ENCODE data around the gene ASS1. TPM values are rescaled to one million over a fixed set of nuclear protein-coding genes. Genes with fewer than 3 reads are reported as not detected.
A peak's percentile ranks its signal among the peaks of the same experiment; 100 is the strongest.

Gene ASS1
- polyA plus RNA-seq, 4 donors: 295 to 962 (median 408) TPM

DNA sequence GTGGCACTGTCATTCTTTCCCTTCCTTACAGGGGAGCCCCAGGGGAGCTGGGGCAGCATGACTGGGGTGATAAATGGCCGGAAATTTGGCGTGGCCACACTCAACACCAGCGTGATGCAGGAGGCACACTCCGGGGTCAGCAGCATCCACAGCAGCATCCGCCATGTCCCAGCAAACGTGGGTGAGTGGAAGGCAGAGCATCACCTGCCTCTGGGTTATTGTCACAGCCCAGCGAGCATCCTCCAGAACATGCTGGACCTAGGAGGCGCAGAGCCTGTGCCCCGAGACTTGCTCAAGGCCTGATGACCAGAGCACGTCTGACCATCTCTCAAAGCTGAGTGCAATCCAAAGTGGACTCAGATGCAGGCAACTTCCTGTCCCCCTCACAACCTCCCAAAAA is 22.2 kb upstream of the ASS1 start:
- Histone ChIP-seq H3K4me3 (ENCODE audit: low read depth in 1 of 3, low read length in 3 of 3) (no peak overlapping the region), H3K27me3 (ENCODE audit: control insufficient read depth in 3 of 3, insufficient read depth in 3 of 3, low read length in 3 of 3) (no peaks in the 10 kb centered on the region), H3K9me3 (ENCODE audit: control insufficient read depth in 2 of 2, insufficient read depth in 1 of 2, low read depth in 1 of 2, low read length in 1 of 2) (peaks cover 0 to 3% of the 10 kb centered on the region in 2 donors), H3K4me1 (ENCODE audit: control insufficient read depth in 3 of 3, insufficient read depth in 2 of 3, low read depth in 1 of 3, low read length in 2 of 3) (peaks cover 3 to 41% (median 7%) of the 10 kb centered on the region in 3 donors), H3K27ac (ENCODE audit: low read depth in 1 of 3, low read length in 2 of 3) (no peak overlapping the region), H3K36me3 (ENCODE audit: control insufficient read depth in 3 of 3, insufficient read depth in 2 of 3, low read depth in 1 of 3, low read length in 3 of 3) (peaks cover 0 to 38% (median 0%) of the 10 kb centered on the region in 3 donors)
- WGBS, 3 donors: 83 to 86% (median 84%) methylated on average over 10 of the region's 10 CpGs
- DNase-seq (no peak), FAIRE-seq (no peak)

DNA sequence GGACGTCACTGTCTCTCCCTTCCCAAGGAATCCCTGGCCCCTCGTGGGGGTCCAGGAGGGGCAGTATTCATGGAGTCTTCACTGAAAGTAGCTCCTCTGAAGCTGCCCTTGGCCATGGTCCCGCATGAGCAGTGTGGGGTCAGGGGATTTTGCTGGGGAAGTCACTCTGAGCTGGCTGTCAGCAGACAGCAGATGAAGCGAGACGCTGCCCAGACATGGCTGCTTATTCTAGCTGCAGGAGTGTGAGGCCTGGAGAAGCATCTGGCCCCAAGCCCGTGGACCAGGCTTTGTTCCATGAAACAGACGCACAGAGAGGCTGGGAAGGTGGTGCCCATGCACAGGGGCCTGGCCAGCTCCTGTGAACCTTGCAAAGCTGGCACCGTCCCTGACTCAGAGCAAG is 21.5 kb upstream of the ASS1 start:
- no peak for DNase-seq
- Histone ChIP-seq H3K9me3 (ENCODE audit: control insufficient read depth in 2 of 2, insufficient read depth in 1 of 2, low read depth in 1 of 2, low read length in 1 of 2) (peaks cover 0 to 3% of the 10 kb centered on the region in 2 donors), H3K36me3 (ENCODE audit: control insufficient read depth in 3 of 3, insufficient read depth in 2 of 3, low read depth in 1 of 3, low read length in 3 of 3) (peaks cover 0 to 45% (median 0%) of the 10 kb centered on the region in 3 donors), H3K27me3 (ENCODE audit: control insufficient read depth in 3 of 3, insufficient read depth in 3 of 3, low read length in 3 of 3) (no peaks in the 10 kb centered on the region), H3K4me1 (ENCODE audit: control insufficient read depth in 3 of 3, insufficient read depth in 2 of 3, low read depth in 1 of 3, low read length in 2 of 3) (peaks cover 3 to 42% (median 7%) of the 10 kb centered on the region in 3 donors), H3K27ac (ENCODE audit: low read depth in 1 of 3, low read length in 2 of 3) (peak overlapping the region in 1 of 3 donors; percentile 30), H3K4me3 (ENCODE audit: low read depth in 1 of 3, low read length in 3 of 3) (no peak overlapping the region)
- 67 to 76% (median 73%) methylated on average over 8 of the region's 8 CpGs for WGBS, 3 donors
- FAIRE-seq: no peak

DNA sequence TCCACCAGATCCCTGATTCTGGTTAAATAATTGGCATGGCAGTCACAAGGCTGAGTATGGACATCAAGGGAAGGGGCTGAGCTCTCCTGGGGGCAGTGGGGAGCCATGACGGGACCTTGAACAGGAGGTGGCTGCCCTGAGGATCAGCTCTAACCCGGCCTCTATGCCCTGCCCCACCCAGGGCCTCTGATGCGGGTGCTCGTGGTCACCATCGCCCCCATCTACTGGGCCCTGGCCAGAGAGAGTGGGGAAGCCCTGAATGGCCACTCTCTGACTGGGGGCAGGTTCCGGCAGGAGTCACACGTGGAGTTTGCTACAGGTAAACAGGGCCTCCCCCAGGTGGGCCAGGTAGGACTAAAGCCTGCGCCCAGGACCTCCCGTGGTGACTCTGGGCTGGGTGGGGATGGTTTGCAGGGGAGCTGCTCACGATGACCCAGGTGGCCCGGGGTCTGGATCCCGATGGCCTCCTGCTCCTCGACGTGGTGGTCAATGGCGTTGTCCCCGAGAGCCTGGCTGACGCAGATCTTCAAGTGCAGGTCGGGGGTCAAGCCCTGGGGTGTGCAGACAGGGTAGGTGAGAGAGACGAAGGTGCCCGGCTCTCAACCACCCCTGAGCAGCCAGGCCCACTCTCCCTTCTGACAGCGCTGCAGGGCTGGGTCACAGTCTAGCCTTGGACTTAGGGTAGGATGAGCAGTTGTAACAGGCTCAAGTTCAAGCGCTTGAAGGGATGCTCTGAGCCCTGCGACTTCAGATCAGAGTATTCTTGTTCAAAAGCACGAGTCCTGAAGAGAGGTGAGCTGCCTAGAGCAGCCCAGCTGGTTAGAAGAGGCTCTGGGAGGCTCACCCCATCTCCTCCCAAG is 19.9 kb upstream of the ASS1 start:
- peak overlapping the region in 1 of 3 donors; percentile 28 for H3K4me3 ChIP-seq (ENCODE audit: low read depth in 1 of 3, low read length in 3 of 3)
- 83 to 87% (median 86%) methylated on average over 24 of the region's 24 CpGs for WGBS, 3 donors

DNA sequence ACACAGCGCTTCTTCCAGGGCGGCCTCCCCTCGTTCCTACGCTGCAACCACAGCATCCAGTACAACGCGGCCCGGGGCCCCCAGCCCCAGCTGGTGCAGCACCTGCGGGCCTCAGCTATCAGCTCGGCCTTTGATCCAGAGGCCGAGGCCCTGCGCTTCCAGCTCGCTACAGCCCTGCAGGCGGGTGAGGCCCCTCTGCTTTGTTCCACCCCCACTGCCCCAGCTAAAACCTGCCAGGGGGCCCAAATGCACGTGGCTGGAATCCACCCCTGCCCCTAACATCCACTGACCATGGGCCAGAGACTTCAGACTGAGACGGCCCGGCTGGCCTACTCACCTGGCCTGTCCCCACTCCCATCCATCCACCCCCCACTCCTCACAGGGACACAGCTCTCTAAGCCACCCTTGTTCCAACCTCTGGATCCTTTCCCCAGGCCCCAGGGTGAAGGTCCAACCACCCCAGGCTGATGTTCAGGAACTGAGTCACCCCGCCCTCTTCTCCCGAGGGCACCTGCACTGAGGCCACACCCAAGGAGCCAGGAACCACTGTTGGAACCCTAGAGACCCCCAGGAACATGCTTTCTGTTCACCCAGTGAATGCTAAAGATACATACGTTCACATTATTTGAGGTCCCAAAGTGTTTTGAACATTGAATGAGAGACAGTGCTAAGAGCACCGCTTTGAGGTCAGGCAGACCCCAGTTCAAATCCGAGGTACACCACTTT is 18.9 kb upstream of the ASS1 start:
- FAIRE-seq (no peak), DNase-seq (peak; percentile 85 to 94)
- H3K27me3 ChIP-seq (ENCODE audit: control insufficient read depth in 3 of 3, insufficient read depth in 3 of 3, low read length in 3 of 3): no peaks in the 10 kb centered on the region
- peaks cover 0 to 15% of the 10 kb centered on the region in 2 donors for H3K9me3 ChIP-seq (ENCODE audit: control insufficient read depth in 2 of 2, insufficient read depth in 1 of 2, low read depth in 1 of 2, low read length in 1 of 2)
- 20 to 62% (median 32%) methylated on average over 21 of the region's 21 CpGs for WGBS, 3 donors
- H3K27ac ChIP-seq (ENCODE audit: low read depth in 1 of 3, low read length in 2 of 3): peak overlapping the region in 2 of 3 donors; percentile 41 to 90
- H3K4me1 ChIP-seq (ENCODE audit: control insufficient read depth in 3 of 3, insufficient read depth in 2 of 3, low read depth in 1 of 3, low read length in 2 of 3): peaks cover 3 to 42% (median 7%) of the 10 kb centered on the region in 3 donors
- H3K4me3 ChIP-seq (ENCODE audit: low read depth in 1 of 3, low read length in 3 of 3): peak overlapping the region in 1 of 3 donors; percentile 28
- H3K36me3 ChIP-seq (ENCODE audit: control insufficient read depth in 3 of 3, insufficient read depth in 2 of 3, low read depth in 1 of 3, low read length in 3 of 3): peaks cover 0 to 61% (median 0%) of the 10 kb centered on the region in 3 donors

More for the DNA sequence above, 19.9 kb upstream of the ASS1 start:
- DNase-seq: peak in 1 of 2 donors; percentile 42
- Histone ChIP-seq H3K36me3 (ENCODE audit: control insufficient read depth in 3 of 3, insufficient read depth in 2 of 3, low read depth in 1 of 3, low read length in 3 of 3) (peaks cover 0 to 53% (median 0%) of the 10 kb centered on the region in 3 donors), H3K27ac (ENCODE audit: low read depth in 1 of 3, low read length in 2 of 3) (peak overlapping the region in 1 of 3 donors; percentile 90), H3K4me1 (ENCODE audit: control insufficient read depth in 3 of 3, insufficient read depth in 2 of 3, low read depth in 1 of 3, low read length in 2 of 3) (peaks cover 3 to 42% (median 7%) of the 10 kb centered on the region in 3 donors), H3K9me3 (ENCODE audit: control insufficient read depth in 2 of 2, insufficient read depth in 1 of 2, low read depth in 1 of 2, low read length in 1 of 2) (peaks cover 0 to 4% of the 10 kb centered on the region in 2 donors), H3K27me3 (ENCODE audit: control insufficient read depth in 3 of 3, insufficient read depth in 3 of 3, low read length in 3 of 3) (no peaks in the 10 kb centered on the region)
- FAIRE-seq: no peak

DNA sequence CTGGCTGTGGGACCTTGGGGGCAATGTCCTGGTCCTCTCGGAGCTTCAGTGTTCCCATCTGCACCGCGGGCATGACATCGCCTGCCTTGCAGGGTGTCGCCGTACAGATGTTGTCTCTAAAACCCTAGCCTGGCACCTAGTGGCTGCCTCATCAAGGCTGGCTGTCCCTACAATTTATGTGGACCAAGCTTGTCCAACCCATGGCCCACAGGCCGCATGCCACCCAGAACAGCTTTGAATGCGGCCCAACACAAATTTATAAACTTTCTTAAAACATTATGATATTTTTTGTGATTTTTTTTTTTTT is 18.3 kb upstream of the ASS1 start:
- Histone ChIP-seq H3K27me3 (ENCODE audit: control insufficient read depth in 3 of 3, insufficient read depth in 3 of 3, low read length in 3 of 3) (no peaks in the 10 kb centered on the region), H3K27ac (ENCODE audit: low read depth in 1 of 3, low read length in 2 of 3) (peak overlapping the region in 2 of 3 donors; percentile 41 to 90), H3K4me3 (ENCODE audit: low read depth in 1 of 3, low read length in 3 of 3) (no peak overlapping the region), H3K4me1 (ENCODE audit: control insufficient read depth in 3 of 3, insufficient read depth in 2 of 3, low read depth in 1 of 3, low read length in 2 of 3) (peaks cover 3 to 42% (median 7%) of the 10 kb centered on the region in 3 donors), H3K36me3 (ENCODE audit: control insufficient read depth in 3 of 3, insufficient read depth in 2 of 3, low read depth in 1 of 3, low read length in 3 of 3) (peaks cover 0 to 63% (median 0%) of the 10 kb centered on the region in 3 donors), H3K9me3 (ENCODE audit: control insufficient read depth in 2 of 2, insufficient read depth in 1 of 2, low read depth in 1 of 2, low read length in 1 of 2) (peaks cover 0 to 17% of the 10 kb centered on the region in 2 donors)
- DNase-seq: no peak
- no peak for FAIRE-seq
- WGBS, 3 donors: 54 to 73% (median 66%) methylated on average over 8 of the region's 8 CpGs

DNA sequence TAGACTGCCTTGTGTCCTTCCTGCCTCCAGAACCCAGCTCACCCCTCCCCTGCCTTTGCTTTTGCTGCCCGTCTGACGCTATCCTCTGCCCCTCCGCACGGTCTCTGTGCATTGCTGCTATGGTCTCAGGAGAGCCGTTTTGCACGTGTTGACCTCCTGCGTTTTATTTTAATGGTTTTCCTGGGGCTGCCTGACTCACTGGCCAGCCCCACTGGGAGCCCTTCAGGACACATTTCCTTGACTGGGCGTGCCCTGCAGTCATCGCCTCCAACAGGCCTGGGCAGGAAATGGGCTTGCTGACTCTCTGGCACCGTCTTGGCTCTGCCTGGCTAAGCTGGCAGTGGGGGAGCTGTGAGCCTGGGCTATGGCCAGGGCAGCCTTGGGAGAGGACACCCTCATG is 17.9 kb upstream of the ASS1 start:
- no peaks in the 10 kb centered on the region for H3K27me3 ChIP-seq (ENCODE audit: control insufficient read depth in 3 of 3, insufficient read depth in 3 of 3, low read length in 3 of 3)
- DNase-seq (peak; percentile 61 to 78), FAIRE-seq (no peak)
- H3K36me3 ChIP-seq (ENCODE audit: control insufficient read depth in 3 of 3, insufficient read depth in 2 of 3, low read depth in 1 of 3, low read length in 3 of 3): peaks cover 0 to 65% (median 0%) of the 10 kb centered on the region in 3 donors
- 44 to 56% (median 55%) methylated on average over 10 of the region's 10 CpGs for WGBS, 3 donors
- peaks cover 3 to 42% (median 7%) of the 10 kb centered on the region in 3 donors for H3K4me1 ChIP-seq (ENCODE audit: control insufficient read depth in 3 of 3, insufficient read depth in 2 of 3, low read depth in 1 of 3, low read length in 2 of 3)
- H3K27ac ChIP-seq (ENCODE audit: low read depth in 1 of 3, low read length in 2 of 3): peak overlapping the region in 2 of 3 donors; percentile 42 to 90
- peaks cover 0 to 17% of the 10 kb centered on the region in 2 donors for H3K9me3 ChIP-seq (ENCODE audit: control insufficient read depth in 2 of 2, insufficient read depth in 1 of 2, low read depth in 1 of 2, low read length in 1 of 2)
- no peak overlapping the region for H3K4me3 ChIP-seq (ENCODE audit: low read depth in 1 of 3, low read length in 3 of 3)

DNA sequence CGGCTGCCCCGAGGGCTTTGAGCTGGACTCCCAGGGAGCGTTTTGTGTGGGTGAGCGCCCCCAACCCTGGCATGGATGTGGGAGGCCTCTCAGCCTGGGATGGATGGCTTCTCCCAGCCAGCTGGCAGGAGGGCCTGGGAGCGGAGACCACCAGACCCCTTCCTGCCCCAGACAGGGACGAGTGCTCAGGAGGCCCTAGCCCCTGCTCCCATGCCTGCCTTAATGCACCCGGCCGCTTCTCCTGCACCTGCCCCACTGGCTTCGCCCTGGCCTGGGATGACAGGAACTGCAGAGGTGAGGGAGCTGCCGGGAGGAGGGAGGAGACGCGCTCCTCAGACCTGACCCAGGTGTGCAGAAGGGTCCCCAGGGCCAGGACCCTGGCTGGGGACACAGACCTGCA is 17.4 kb upstream of the ASS1 start:
- 85 to 90% (median 90%) methylated on average over 12 of the region's 12 CpGs for WGBS, 3 donors
- no peak for FAIRE-seq
- peak overlapping the region in 1 of 3 donors; percentile 90 for H3K27ac ChIP-seq (ENCODE audit: low read depth in 1 of 3, low read length in 2 of 3)

DNA sequence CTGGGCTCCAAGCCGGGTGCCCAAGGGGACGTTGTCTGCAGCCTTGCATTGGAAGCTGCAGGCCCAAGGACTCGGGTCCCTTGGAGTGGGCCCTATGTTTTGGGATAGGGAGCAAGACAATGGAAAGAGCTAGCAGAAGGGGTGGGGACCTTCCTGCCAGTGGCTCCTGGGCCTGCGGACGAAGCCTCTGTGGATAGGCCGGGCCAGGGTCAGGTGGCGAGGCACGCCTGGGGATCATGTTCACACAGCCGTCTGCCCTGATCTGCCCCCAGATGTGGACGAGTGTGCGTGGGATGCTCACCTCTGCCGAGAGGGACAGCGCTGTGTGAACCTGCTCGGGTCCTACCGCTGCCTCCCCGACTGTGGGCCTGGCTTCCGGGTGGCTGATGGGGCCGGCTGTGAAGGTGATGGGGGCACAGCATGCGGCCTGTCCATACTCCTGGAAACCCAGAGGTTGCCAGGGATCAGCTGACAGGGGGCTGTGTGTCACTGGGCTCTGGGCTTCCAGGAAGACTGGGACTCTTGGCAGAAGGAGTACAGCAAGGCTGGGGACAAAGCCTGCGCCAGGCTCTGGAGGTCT is 16.6 kb upstream of the ASS1 start:
- H3K27me3 ChIP-seq (ENCODE audit: control insufficient read depth in 3 of 3, insufficient read depth in 3 of 3, low read length in 3 of 3): peaks cover 3 to 7% (median 4%) of the 10 kb centered on the region in 3 donors
- H3K36me3 ChIP-seq (ENCODE audit: control insufficient read depth in 3 of 3, insufficient read depth in 2 of 3, low read depth in 1 of 3, low read length in 3 of 3): peaks cover 0 to 53% (median 0%) of the 10 kb centered on the region in 3 donors
- H3K27ac ChIP-seq (ENCODE audit: low read depth in 1 of 3, low read length in 2 of 3): no peak overlapping the region
- H3K9me3 ChIP-seq (ENCODE audit: control insufficient read depth in 2 of 2, insufficient read depth in 1 of 2, low read depth in 1 of 2, low read length in 1 of 2): peaks cover 0 to 17% of the 10 kb centered on the region in 2 donors
- FAIRE-seq: no peak
- 91 to 93% (median 93%) methylated on average over 20 of the region's 20 CpGs for WGBS, 3 donors
- no peak overlapping the region for H3K4me3 ChIP-seq (ENCODE audit: low read depth in 1 of 3, low read length in 3 of 3)
- H3K4me1 ChIP-seq (ENCODE audit: control insufficient read depth in 3 of 3, insufficient read depth in 2 of 3, low read depth in 1 of 3, low read length in 2 of 3): peaks cover 3 to 47% (median 7%) of the 10 kb centered on the region in 3 donors
- no peak for DNase-seq

More for the DNA sequence above, 17.4 kb upstream of the ASS1 start:
- peaks cover 0 to 61% (median 0%) of the 10 kb centered on the region in 3 donors for H3K36me3 ChIP-seq (ENCODE audit: control insufficient read depth in 3 of 3, insufficient read depth in 2 of 3, low read depth in 1 of 3, low read length in 3 of 3)
- peaks cover 0 to 1% (median 0%) of the 10 kb centered on the region in 3 donors for H3K27me3 ChIP-seq (ENCODE audit: control insufficient read depth in 3 of 3, insufficient read depth in 3 of 3, low read length in 3 of 3)
- DNase-seq: no peak
- H3K9me3 ChIP-seq (ENCODE audit: control insufficient read depth in 2 of 2, insufficient read depth in 1 of 2, low read depth in 1 of 2, low read length in 1 of 2): peaks cover 0 to 17% of the 10 kb centered on the region in 2 donors
- H3K4me3 ChIP-seq (ENCODE audit: low read depth in 1 of 3, low read length in 3 of 3): no peak overlapping the region
- peaks cover 3 to 42% (median 7%) of the 10 kb centered on the region in 3 donors for H3K4me1 ChIP-seq (ENCODE audit: control insufficient read depth in 3 of 3, insufficient read depth in 2 of 3, low read depth in 1 of 3, low read length in 2 of 3)

Measured in small intestine (tissue), 7 donors.